Activated naive CD8-positive, alpha-beta T cell (primary cell): ENCODE results near the gene GOLGA6L2.
"Not testable (repeated sequence)": the region's sequence is repeated elsewhere in the genome, so short reads cannot be mapped to it uniquely, and the experiment has no call there.

Source experiments
- H3K27ac Mint-ChIP-seq: one replicate; pipeline ENCODE4 v1.8.0; 2021; ENCODE audit warnings: mixed read lengths
- H3K27me3 Mint-ChIP-seq: one replicate; pipeline ENCODE4 v1.8.0; 2021; ENCODE audit warnings: mixed read lengths
- H3K36me3 Mint-ChIP-seq: one replicate; pipeline ENCODE4 v1.8.0; 2021; ENCODE audit warnings: mixed read lengths
- H3K4me1 Mint-ChIP-seq: one replicate; pipeline ENCODE4 v1.8.0; 2021; ENCODE audit warnings: low read depth, mixed read lengths
- H3K4me3 Mint-ChIP-seq: one replicate; pipeline ENCODE4 v1.8.0; 2021; ENCODE audit warnings: mild to moderate bottlenecking, mixed read lengths
- H3K9me3 Mint-ChIP-seq: one replicate; pipeline ENCODE4 v1.8.0; 2021; ENCODE audit warnings: low read depth, mixed read lengths

GOLGA6L2 gene

DNA sequence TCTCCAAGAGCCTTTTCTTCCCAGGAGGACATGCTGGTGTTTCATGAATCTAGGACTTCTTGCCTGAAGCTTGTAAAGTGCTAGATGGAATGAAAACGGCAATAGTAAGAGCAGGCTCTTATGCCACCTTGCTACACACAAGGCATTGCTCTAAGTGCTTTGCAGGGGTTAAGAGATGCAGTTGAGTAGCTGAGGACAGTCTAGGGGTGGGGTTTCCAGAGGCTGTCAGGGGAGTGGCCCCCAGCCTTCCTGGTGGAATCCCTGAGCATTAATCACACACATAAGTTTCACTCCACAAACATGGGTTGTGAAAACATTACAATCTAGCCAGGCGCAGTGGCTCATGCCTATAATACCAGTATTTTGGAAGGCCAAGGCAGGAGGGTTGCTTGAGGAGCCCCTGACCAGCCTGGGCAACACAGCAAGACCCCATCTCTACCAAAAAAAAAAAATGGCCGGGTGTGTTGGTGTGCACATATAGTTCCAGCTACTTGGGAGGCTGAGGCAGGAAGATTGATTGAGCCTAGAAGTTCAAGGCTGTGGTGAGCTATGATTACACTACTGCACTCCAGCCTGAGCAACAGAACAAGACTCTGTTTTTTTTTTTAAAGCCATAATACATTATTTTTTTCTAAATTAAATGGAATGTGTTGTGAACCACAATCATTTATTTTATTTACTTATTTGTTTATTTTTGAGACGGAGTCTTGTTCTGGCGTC is 34.0 kb downstream of the GOLGA6L2 start:
- H3K4me3 Mint-ChIP-seq, H3K9me3 Mint-ChIP-seq, H3K27me3 Mint-ChIP-seq, H3K27ac Mint-ChIP-seq, H3K4me1 Mint-ChIP-seq, H3K36me3 Mint-ChIP-seq: not testable (repeated sequence)

DNA sequence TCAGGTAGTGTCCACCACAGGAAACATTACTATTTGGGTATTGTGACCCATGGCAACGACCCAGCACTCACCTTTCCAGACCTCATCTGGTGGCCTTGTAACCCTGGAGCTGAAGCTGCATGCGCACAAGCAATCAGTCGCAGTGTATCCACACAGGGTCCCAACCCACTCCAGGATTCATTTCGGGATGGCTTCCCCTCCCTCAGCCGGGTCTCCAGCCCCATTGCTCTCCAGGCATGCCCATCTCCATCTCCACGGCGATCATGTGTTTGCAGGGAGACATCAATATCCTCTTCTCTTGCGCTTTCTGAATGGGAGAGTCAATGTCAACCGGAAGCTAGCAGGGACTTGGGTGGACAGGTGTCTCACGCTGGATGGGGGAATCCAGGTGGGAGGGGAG is 35.2 kb downstream of the GOLGA6L2 start:
- Mint-ChIP-seq H3K27me3 (peaks cover 2% of the 10 kb centered on the region), H3K36me3 (no peaks in the 10 kb centered on the region), H3K4me1 (no peaks in the 10 kb centered on the region), H3K9me3 (no peaks in the 10 kb centered on the region), H3K4me3 (no peak overlapping the region), H3K27ac (no peak overlapping the region)

DNA sequence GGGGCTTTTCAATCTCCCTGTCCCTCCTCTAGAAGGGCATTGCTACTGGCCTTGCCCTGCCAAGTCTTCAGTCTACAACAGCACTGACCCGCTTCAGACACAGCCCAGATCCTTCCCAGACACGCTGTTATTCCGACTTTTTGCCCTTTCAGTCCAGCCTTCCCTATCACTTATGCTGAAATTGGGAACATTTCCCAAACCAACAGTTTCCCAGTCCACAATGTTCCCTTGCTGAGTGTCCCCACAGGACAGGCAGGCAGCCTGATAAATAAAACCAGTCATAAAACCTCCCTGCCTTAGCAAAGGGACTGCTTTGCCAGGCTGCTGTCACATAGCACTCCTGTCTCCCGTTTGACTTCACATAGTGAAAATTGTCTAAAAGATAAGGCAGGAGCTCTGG is 43.5 kb downstream of the GOLGA6L2 start:
- no peaks in the 10 kb centered on the region for H3K4me1 Mint-ChIP-seq
- H3K9me3 Mint-ChIP-seq: no peaks in the 10 kb centered on the region
- H3K36me3 Mint-ChIP-seq: no peaks in the 10 kb centered on the region
- no peak overlapping the region for H3K27ac Mint-ChIP-seq
- H3K27me3 Mint-ChIP-seq: peaks cover 5% of the 10 kb centered on the region
- no peak overlapping the region for H3K4me3 Mint-ChIP-seq

DNA sequence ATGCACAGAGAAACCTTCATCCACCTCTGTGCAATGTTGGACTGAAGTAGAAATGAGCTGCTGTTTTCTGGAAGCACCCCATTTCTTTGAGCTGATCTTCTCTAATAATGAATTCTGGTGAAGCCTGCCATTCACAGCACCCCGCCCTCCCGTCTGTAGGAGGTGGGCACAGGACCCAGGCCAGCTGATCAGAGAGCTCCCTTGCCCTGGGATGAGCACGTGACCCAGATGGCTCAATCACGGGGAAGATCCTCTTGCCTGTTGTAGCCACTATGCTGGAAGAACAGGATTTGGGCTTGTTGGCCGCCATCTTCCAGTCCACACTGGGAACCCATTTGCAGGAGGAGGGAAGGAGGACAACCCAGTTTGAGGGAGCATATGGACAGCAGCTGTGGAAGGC is 44.5 kb downstream of the GOLGA6L2 start:
- no peak overlapping the region for H3K4me3 Mint-ChIP-seq
- no peak overlapping the region for H3K27ac Mint-ChIP-seq
- H3K36me3 Mint-ChIP-seq: no peaks in the 10 kb centered on the region
- H3K9me3 Mint-ChIP-seq: no peaks in the 10 kb centered on the region
- peaks cover 7% of the 10 kb centered on the region for H3K27me3 Mint-ChIP-seq
- H3K4me1 Mint-ChIP-seq: no peaks in the 10 kb centered on the region

DNA sequence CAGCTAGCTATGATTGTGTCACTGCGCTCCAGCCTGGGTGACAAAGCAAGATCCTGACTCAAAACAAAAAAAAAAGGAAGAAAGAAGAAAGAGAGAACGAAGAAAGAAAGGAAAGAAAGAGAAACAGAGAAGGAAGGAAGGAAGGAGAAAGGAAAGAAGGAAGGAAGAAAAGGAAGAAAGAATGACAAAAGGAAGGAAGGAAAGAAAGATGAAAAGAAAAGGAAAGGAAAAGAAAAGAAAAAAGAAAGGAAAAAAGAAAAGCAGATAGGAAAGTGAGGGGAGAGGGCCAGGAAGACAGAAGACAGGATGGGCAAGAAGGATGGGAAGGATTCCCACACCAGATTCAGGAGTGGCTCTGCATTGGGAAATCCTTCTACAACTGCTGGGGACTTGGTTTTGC is 44.9 kb downstream of the GOLGA6L2 start:
- Mint-ChIP-seq H3K4me1 (no peaks in the 10 kb centered on the region), H3K9me3 (no peaks in the 10 kb centered on the region), H3K27me3 (peaks cover 7% of the 10 kb centered on the region), H3K27ac (no peak overlapping the region), H3K4me3 (no peak overlapping the region), H3K36me3 (no peaks in the 10 kb centered on the region)

DNA sequence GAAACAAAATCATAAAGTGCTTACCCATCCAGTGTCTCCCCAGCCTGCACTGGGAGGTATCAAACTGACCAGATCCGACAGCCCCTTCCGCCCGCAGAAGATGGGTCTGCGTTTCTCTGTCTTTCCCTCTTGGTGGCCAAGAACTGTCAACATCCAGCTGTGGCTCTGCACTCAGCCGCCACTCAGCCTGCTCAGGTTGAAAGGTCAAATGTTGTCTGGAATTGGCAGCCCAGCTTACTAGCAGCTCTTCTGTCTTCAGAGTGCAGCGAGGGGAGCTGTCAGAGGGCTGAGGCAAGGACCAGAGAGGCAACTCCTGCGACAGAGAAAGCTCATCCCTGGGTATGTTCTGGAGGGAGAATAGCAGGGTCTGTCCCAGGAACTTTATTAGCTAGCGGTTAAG is 45.4 kb downstream of the GOLGA6L2 start:
- H3K4me3 Mint-ChIP-seq: no peak overlapping the region
- no peaks in the 10 kb centered on the region for H3K36me3 Mint-ChIP-seq
- no peaks in the 10 kb centered on the region for H3K4me1 Mint-ChIP-seq
- no peaks in the 10 kb centered on the region for H3K9me3 Mint-ChIP-seq
- no peak overlapping the region for H3K27ac Mint-ChIP-seq
- H3K27me3 Mint-ChIP-seq: peaks cover 4% of the 10 kb centered on the region

DNA sequence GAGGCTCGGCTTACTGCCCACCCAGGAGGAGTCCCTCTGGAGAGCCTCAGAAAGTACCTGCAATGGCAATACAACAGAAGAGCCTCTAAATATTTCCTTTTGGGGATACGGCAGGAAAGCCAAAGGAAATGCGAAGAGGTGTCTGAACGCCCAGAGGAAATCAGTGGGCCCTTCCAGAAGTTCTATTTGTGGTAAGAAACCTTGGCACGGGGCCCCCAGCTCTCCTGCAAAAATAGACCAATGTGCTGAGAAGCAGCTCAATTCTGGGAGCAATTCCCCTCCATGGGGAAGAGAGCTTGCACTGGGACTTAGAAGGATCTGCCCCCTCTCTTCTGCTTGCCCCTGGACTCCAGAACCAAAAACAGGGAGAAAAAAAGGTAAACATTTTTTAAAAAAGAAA is 47.8 kb downstream of the GOLGA6L2 start:
- H3K4me1 Mint-ChIP-seq, H3K36me3 Mint-ChIP-seq, H3K27me3 Mint-ChIP-seq, H3K9me3 Mint-ChIP-seq, H3K4me3 Mint-ChIP-seq, H3K27ac Mint-ChIP-seq: not testable (repeated sequence)

DNA sequence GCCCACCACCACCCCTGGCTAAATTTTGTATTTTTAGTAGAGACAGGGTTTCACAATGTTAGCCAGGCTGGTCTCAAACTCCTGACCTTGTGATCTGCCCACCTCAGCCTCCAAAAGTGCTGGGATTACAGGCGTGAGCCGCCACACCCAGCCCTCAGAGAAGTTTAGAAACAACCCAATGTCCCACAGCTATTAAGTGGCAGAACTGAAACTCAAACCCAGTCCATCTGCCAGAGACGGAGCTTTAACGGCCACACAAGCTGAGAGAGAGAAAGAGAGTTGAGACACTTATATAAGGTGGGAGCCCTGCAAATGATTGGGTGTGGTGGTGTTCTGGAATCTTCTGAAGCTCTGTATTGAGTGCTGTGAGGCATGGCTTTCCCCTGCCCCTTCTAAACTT is 48.7 kb downstream of the GOLGA6L2 start:
- not testable (repeated sequence) for H3K27ac Mint-ChIP-seq, H3K4me3 Mint-ChIP-seq

DNA sequence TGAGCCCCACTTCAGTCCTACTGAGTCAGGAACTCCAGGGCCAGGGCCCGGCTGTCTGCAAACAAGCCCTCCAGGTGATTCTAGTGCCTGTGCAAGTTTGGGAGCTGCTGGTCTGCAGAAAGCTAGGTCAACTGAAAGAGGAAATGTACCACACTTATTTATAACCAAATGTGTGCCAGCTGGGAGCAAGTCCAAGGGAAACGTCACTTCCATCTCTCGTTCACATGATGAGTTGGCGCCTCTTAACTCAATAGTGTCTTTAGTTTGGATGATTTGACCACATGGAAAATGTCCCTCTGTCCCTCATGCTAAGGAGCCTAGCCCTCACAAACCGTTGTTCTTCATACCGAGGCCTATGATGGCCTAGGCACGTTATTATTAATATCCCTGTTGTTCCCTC is 49.3 kb downstream of the GOLGA6L2 start:
- Mint-ChIP-seq H3K4me3 (no peak overlapping the region), H3K36me3 (no peaks in the 10 kb centered on the region), H3K4me1 (no peaks in the 10 kb centered on the region), H3K27me3 (peaks cover 2% of the 10 kb centered on the region), H3K9me3 (no peaks in the 10 kb centered on the region), H3K27ac (no peak overlapping the region)

More for the DNA sequence above, 48.7 kb downstream of the GOLGA6L2 start:
- H3K27me3 Mint-ChIP-seq, H3K4me1 Mint-ChIP-seq, H3K9me3 Mint-ChIP-seq, H3K36me3 Mint-ChIP-seq: not testable (repeated sequence)

DNA sequence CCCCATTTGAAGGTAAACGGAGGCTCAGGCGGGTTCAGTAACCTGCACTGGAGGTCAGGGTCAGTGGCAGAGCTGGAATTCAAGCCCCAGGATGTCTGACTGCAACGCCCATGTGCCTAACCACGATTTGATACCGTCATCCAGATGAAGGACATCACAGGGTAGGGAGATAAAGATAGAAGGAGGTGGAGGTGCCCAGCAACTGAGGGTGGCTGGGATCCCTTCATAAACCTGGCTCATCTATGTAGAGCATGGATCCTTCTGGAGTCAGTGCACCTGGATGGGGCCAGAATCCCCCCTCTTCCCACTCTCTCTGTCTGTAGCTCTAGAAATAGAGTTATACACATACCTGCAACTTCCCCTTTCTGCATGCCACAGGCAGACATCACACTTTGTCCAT is 51.2 kb downstream of the GOLGA6L2 start:
- Mint-ChIP-seq H3K27ac (no peak overlapping the region), H3K27me3 (peaks cover 3% of the 10 kb centered on the region), H3K9me3 (no peaks in the 10 kb centered on the region), H3K36me3 (no peaks in the 10 kb centered on the region), H3K4me1 (no peaks in the 10 kb centered on the region), H3K4me3 (no peak overlapping the region)

DNA sequence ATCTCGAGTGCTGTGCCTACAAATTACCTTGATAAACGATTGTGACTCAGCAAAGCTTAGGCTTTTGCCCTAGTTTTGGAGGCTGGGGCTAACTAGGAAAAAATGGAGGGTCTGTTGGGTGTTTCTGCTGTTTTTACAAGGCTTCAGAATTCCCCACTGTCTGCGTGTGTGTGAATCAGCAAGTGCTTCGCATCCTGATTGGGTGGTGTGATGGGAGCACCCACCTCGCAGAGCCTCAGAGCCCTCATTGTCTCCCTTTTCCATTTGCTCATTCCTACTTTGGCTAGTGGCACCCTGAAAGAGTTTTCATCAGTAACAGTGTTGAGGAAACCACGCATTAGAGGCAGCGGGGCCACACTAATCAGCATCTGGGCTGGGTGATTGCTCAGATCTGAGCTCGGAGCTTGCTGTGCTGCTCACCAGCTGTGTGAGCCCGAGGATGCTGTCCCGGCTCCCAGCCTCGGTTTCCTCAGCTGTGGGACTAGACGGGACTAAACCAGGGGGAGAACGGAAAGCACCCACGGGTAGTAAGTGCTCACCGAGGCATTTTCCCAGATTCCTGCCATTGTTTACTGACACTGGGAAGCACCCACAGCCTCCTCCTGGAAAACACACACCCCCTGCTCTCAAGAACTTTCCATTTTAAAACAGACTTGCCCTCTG is 51.9 kb downstream of the GOLGA6L2 start:
- peaks cover 3% of the 10 kb centered on the region for H3K27me3 Mint-ChIP-seq
- no peak overlapping the region for H3K4me3 Mint-ChIP-seq
- no peak overlapping the region for H3K27ac Mint-ChIP-seq
- H3K4me1 Mint-ChIP-seq: no peaks in the 10 kb centered on the region
- H3K36me3 Mint-ChIP-seq: no peaks in the 10 kb centered on the region
- H3K9me3 Mint-ChIP-seq: peaks cover 3% of the 10 kb centered on the region
